Stomach (tissue), 9 donors: ENCODE data around the gene SLBP. TPM values are rescaled to one million over a fixed set of nuclear protein-coding genes. Genes with fewer than 3 reads are reported as not detected.

Source experiments
- DNase-seq, 2 donors: peaks; one replicate each; pipeline versions ENCODE4 v3.0.0 to v3.0.0-alpha.2; 2013 to 2019
- H3K27ac ChIP-seq, 5 donors: fragments of 200-600 bp in 4 of 5; sonication (generic) in 4 of 5; one replicate each; pipeline ENCODE4 v1.5.1; 2013 to 2019; ENCODE audit warnings: mild to moderate bottlenecking in 1 of 5, moderate library complexity in 1 of 5
- H3K27me3 ChIP-seq, 3 donors: fragments of 200-600 bp; sonication (generic); one replicate each; pipeline ENCODE4 v1.5.1; 2017 to 2019; ENCODE audit warnings: mixed run types in 1 of 3
- H3K36me3 ChIP-seq, 4 donors: fragments of 200-600 bp; sonication (generic); 1 replicate in 3 of 4; 2 replicates in 1 of 4; pipeline ENCODE4 v1.5.1; 2016 to 2019
- H3K4me1 ChIP-seq, 4 donors: fragments of 200-600 bp; sonication (generic); one replicate each; pipeline ENCODE4 v1.5.1; 2016 to 2019
- H3K4me3 ChIP-seq, 4 donors: fragments of 200-600 bp; sonication (generic) in 3 of 4; one replicate each; pipeline ENCODE4 v1.5.1; 2016 to 2019; ENCODE audit warnings: mild to moderate bottlenecking in 1 of 4
- H3K9me3 ChIP-seq, 4 donors: fragments of 200-600 bp; sonication (generic); one replicate each; pipeline ENCODE4 v1.5.1; 2016 to 2019
- CTCF ChIP-seq, 7 experiments: fragments of 450-650 bp in 4 of 7; fragments of 200-600 bp in 3 of 7; sonication (generic) in 3 of 7; IDR thresholded peaks; one replicate each; pipeline ENCODE4 v1.5.1; 2016 to 2019; ENCODE audit warnings: antibody characterized with exemption in 7 of 7, control low read depth in 2 of 7, mild to moderate bottlenecking in 1 of 7
- EP300 ChIP-seq: sonication (generic); formaldehyde crosslinking; IDR thresholded peaks from one replicate; pipeline ENCODE4 v1.6.1; 2017; ENCODE audit warnings: antibody characterized with exemption
- POLR2A ChIP-seq, 4 donors: fragments of 450-650 bp; IDR thresholded peaks; one replicate each; pipeline ENCODE4 v1.6.1; 2016; ENCODE audit warnings: antibody characterized with exemption in 4 of 4, control low read depth in 2 of 4, mild to moderate bottlenecking in 1 of 4, moderate library complexity in 1 of 4
- POLR2AphosphoS5 ChIP-seq, 3 donors: sonication (generic); formaldehyde crosslinking; IDR thresholded peaks; one replicate each; pipeline ENCODE4 v1.6.1; 2016; ENCODE audit warnings: antibody characterized with exemption in 3 of 3
- WGBS, 5 donors: extraction: QIAGEN DNeasy Blood & Tissue Kit in 3 of 5; methylation state at CpG; one replicate each; pipeline versions ENCODE4 v1.1.5 to v1.1.7; 2013 to 2018; 5-methylcytosine and 5-hydroxymethylcytosine counted together
- intact Hi-C: fragments of 100-400 bp; cut with DNase I; formaldehyde crosslinking; loops from one replicate; pipeline ENCODE4 v1.15.1; 2023; ENCODE audit warnings: low total_unique reads
- polyA plus RNA-seq, 3 donors: library from polyadenylated mRNA; stranded (reverse); fragments of 200-250 nt; gene quantifications; one replicate each; pipeline ENCODE4 v1.2.3, GENCODE V29; 2013
- total RNA-seq, 5 donors: library from RNA; depleted of rRNA; stranded (reverse); fragments of >200 nt; gene quantifications; one replicate each; pipeline versions ENCODE4 v1.1.0 to v1.2.3, GENCODE V29; 2014 to 2016
- donor health status: healthy with polysubstance abuse.
- donor health status: Bipolar disorder and iron deficiency.
- donor health status: healthy.

Gene SLBP
- total and polyA plus RNA-seq, 8 donors: 28.3 to 163 (median 38.1) TPM

- H3K4me3 ChIP-seq: peak overlapping the region; percentile 70 to 81 (median 72)
- no peaks in the 10 kb centered on the region for H3K9me3 ChIP-seq
- TF ChIP-seq CTCF (IDR thresholded peaks at IDR 0.05): no peak
- peak in 1 of 3 donors; percentile 12 for TF ChIP-seq POLR2AphosphoS5 (IDR thresholded peaks at IDR 0.05)
- 6 to 14% (median 9%) methylated on average over 13 of the region's 13 CpGs for WGBS, 5 donors
- no peaks in the 10 kb centered on the region for H3K36me3 ChIP-seq
- H3K27me3 ChIP-seq: no peaks in the 10 kb centered on the region
- peak in 1 of 2 donors; percentile 61 for DNase-seq
- H3K27ac ChIP-seq: peak overlapping the region; percentile 79 to 91 (median 85)
- H3K4me1 ChIP-seq: peaks cover 8 to 28% (median 19%) of the 10 kb centered on the region in 4 donors
- intact Hi-C loops: no loop called here
These were observed 28.8 kb downstream of the SLBP start for GRCh38 chr4:1683261-1683735.

- TF ChIP-seq CTCF (IDR thresholded peaks at IDR 0.05) (no peak), POLR2AphosphoS5 (IDR thresholded peaks at IDR 0.05) (no peak), POLR2A (IDR thresholded peaks at IDR 0.05) (no peak), EP300 (no peak)
- no peaks in the 10 kb centered on the region for H3K9me3 ChIP-seq
- H3K27ac ChIP-seq: peak overlapping the region in 4 of 5 donors; percentile 79 to 91 (median 86)
- no peaks in the 10 kb centered on the region for H3K36me3 ChIP-seq
- intact Hi-C loops: no loop called here
- no peaks in the 10 kb centered on the region for H3K27me3 ChIP-seq
- 86 to 91% (median 90%) methylated on average over 13 of the region's 13 CpGs for WGBS, 5 donors
- peak overlapping the region; percentile 70 to 81 (median 72) for H3K4me3 ChIP-seq
- DNase-seq: no peak
- H3K4me1 ChIP-seq: peaks cover 8 to 28% (median 19%) of the 10 kb centered on the region in 4 donors
These were observed 29.3 kb downstream of the SLBP start for GRCh38 chr4:1682860-1683259.

GRCh38 chr4:1678244-1678643 lies 33.9 kb downstream of the SLBP start:
- no peak overlapping the region for H3K27ac ChIP-seq
- intact Hi-C loops: no loop called here
- no peak for TF ChIP-seq POLR2A (IDR thresholded peaks at IDR 0.05)
- no peak for TF ChIP-seq POLR2AphosphoS5 (IDR thresholded peaks at IDR 0.05)
- no peak for TF ChIP-seq EP300
- TF ChIP-seq CTCF (IDR thresholded peaks at IDR 0.05): no peak
- no peaks in the 10 kb centered on the region for H3K36me3 ChIP-seq
- 72 to 86% (median 79%) methylated on average over 5 of the region's 5 CpGs for WGBS, 5 donors
- no peak for DNase-seq
- H3K4me1 ChIP-seq: peaks cover 0 to 6% (median 3%) of the 10 kb centered on the region in 4 donors
- no peaks in the 10 kb centered on the region for H3K9me3 ChIP-seq
- H3K27me3 ChIP-seq: no peaks in the 10 kb centered on the region
- no peak overlapping the region for H3K4me3 ChIP-seq

GRCh38 chr4:1676605-1677525 lies 35.3 kb downstream of the SLBP start:
- Histone ChIP-seq H3K27ac (no peak overlapping the region), H3K4me3 (no peak overlapping the region), H3K27me3 (no peaks in the 10 kb centered on the region), H3K36me3 (no peaks in the 10 kb centered on the region), H3K4me1 (no peaks in the 10 kb centered on the region), H3K9me3 (no peaks in the 10 kb centered on the region)
- TF ChIP-seq CTCF (IDR thresholded peaks at IDR 0.05): no peak
- no peak for TF ChIP-seq POLR2A (IDR thresholded peaks at IDR 0.05)
- no peak for TF ChIP-seq POLR2AphosphoS5 (IDR thresholded peaks at IDR 0.05)
- no peak for TF ChIP-seq EP300
- intact Hi-C loops: no loop called here
- DNase-seq: no peak
- WGBS, 5 donors: 74 to 82% (median 78%) methylated on average over 24 to 25 of the region's 25 CpGs
